ENCODE data around the gene RNU11.
"Not testable (repeated sequence)": the region's sequence is repeated elsewhere in the genome, so short reads cannot be mapped to it uniquely, and the experiment has no call there.

The RNU11 gene

GRCh38 chr1:28675924-28676257, 27.5 kb downstream of the RNU11 start:
- no peak overlapping the region for H2BK5ac ChIP-seq (ENCODE audit: low read length)
- H3K4me3 ChIP-seq (ENCODE audit: low read length) = no peak overlapping the region
- H3K27ac ChIP-seq (ENCODE audit: low read depth, low read length) = no peak overlapping the region

DNA sequence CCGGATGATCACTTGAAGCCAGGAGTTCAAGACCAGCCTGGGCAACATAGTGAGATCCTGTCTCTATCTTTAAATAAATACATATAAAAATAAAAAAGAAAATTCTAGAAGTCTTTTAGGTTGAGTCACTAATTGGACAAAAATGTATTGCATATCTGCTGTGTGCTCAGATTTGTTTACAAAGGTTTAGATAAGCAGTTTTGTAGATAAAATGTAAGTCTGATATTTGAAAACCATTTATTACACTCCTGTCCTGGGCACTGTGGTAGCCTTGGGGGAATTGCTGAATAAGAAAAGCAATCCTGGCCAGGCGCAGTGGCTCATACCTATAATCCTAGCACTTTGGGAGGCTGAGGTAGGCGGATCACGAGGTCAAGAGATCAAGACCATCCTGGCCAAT, 31.8 kb downstream of the RNU11 start:
- peaks cover 2% of the 10 kb centered on the region for H3K36me3 ChIP-seq (ENCODE audit: control insufficient read depth, insufficient read depth, low read length)
- no peak overlapping the region for H2AK5ac ChIP-seq (ENCODE audit: low read length)
- no peak overlapping the region for H2BK120ac ChIP-seq (ENCODE audit: low read depth, low read length)
- H3K4me2 ChIP-seq (ENCODE audit: low read length) = no peak overlapping the region
- no peak overlapping the region for H3K9ac ChIP-seq (ENCODE audit: low read length)
- H3K79me1 ChIP-seq (ENCODE audit: low read length) = peaks cover 7% of the 10 kb centered on the region
- H4K5ac ChIP-seq (ENCODE audit: low read length) = no peak overlapping the region
- H3K79me2 ChIP-seq (ENCODE audit: control insufficient read depth, insufficient read depth, low read length) = no peaks in the 10 kb centered on the region
- H3K56ac ChIP-seq (ENCODE audit: low read length) = no peak overlapping the region
- H2BK15ac ChIP-seq (replicated peaks; ENCODE audit: low read depth) = no peak overlapping the region
- no peak for DNase-seq
- no peaks in the 10 kb centered on the region for H3K27me3 ChIP-seq (ENCODE audit: insufficient read depth, low read length, poor library complexity)
- H3K4me1 ChIP-seq (ENCODE audit: control insufficient read depth, low read depth, low read length) = no peaks in the 10 kb centered on the region
- H3K27ac ChIP-seq (ENCODE audit: low read depth, low read length) = no peak overlapping the region
- no CpG with 5 or more reads among the region's 4 CpGs for WGBS (ENCODE audit: extremely low coverage, insufficient coverage, low lambda C conversion rate)
- no peak overlapping the region for H3K23ac ChIP-seq (ENCODE audit: low read length)
- H3K18ac ChIP-seq (ENCODE audit: low read length) = no peak overlapping the region
- H3K4me3 ChIP-seq (ENCODE audit: low read length) = no peak overlapping the region
- H2BK5ac ChIP-seq (ENCODE audit: low read length) = no peak overlapping the region
- no peak overlapping the region for H3K4ac ChIP-seq (ENCODE audit: low read depth, low read length)
- no peak overlapping the region for H4K8ac ChIP-seq (ENCODE audit: low read depth, low read length)

More at GRCh38 chr1:28675924-28676257, 27.5 kb downstream of the RNU11 start:
- H2BK120ac ChIP-seq (ENCODE audit: low read depth, low read length) = no peak overlapping the region
- no peak overlapping the region for H3K23ac ChIP-seq (ENCODE audit: low read length)
- peaks cover under 1% of the 10 kb centered on the region for H3K79me1 ChIP-seq (ENCODE audit: low read length)
- H4K8ac ChIP-seq (ENCODE audit: low read depth, low read length) = no peak overlapping the region
- H3K18ac ChIP-seq (ENCODE audit: low read length) = no peak overlapping the region
- H3K56ac ChIP-seq (ENCODE audit: low read length) = no peak overlapping the region
- no peaks in the 10 kb centered on the region for H3K36me3 ChIP-seq (ENCODE audit: control insufficient read depth, insufficient read depth, low read length)
- no peaks in the 10 kb centered on the region for H3K27me3 ChIP-seq (ENCODE audit: insufficient read depth, low read length, poor library complexity)
- H3K4ac ChIP-seq (ENCODE audit: low read depth, low read length) = no peak overlapping the region
- no peaks in the 10 kb centered on the region for H3K4me1 ChIP-seq (ENCODE audit: control insufficient read depth, low read depth, low read length)
- peaks cover under 1% of the 10 kb centered on the region for H3K79me2 ChIP-seq (ENCODE audit: control insufficient read depth, insufficient read depth, low read length)
- H3K4me2 ChIP-seq (ENCODE audit: low read length) = no peak overlapping the region
- H2BK15ac ChIP-seq (replicated peaks; ENCODE audit: low read depth) = no peak overlapping the region
- H4K5ac ChIP-seq (ENCODE audit: low read length) = no peak overlapping the region
- H3K9ac ChIP-seq (ENCODE audit: low read length) = no peak overlapping the region
- no peak for DNase-seq
- no peak overlapping the region for H2AK5ac ChIP-seq (ENCODE audit: low read length)

GRCh38 chr1:28682840-28683239, 34.4 kb downstream of the RNU11 start:
- no peak overlapping the region for H4K8ac ChIP-seq (ENCODE audit: low read depth, low read length)
- peaks cover 7% of the 10 kb centered on the region for H3K79me1 ChIP-seq (ENCODE audit: low read length)
- H3K18ac ChIP-seq (ENCODE audit: low read length) = no peak overlapping the region
- H2BK5ac ChIP-seq (ENCODE audit: low read length) = no peak overlapping the region
- WGBS (ENCODE audit: extremely low coverage, insufficient coverage, low lambda C conversion rate) = no CpG with 5 or more reads among the region's 6 CpGs
- H2BK15ac ChIP-seq (replicated peaks; ENCODE audit: low read depth) = no peak overlapping the region
- no peak overlapping the region for H3K27ac ChIP-seq (ENCODE audit: low read depth, low read length)
- no peak for DNase-seq
- no peaks in the 10 kb centered on the region for H3K27me3 ChIP-seq (ENCODE audit: insufficient read depth, low read length, poor library complexity)
- no peak overlapping the region for H2BK120ac ChIP-seq (ENCODE audit: low read depth, low read length)
- no peak overlapping the region for H3K4ac ChIP-seq (ENCODE audit: low read depth, low read length)
- no peak overlapping the region for H3K4me2 ChIP-seq (ENCODE audit: low read length)
- H3K79me2 ChIP-seq (ENCODE audit: control insufficient read depth, insufficient read depth, low read length) = no peaks in the 10 kb centered on the region
- no peak overlapping the region for H2AK5ac ChIP-seq (ENCODE audit: low read length)
- H3K9ac ChIP-seq (ENCODE audit: low read length) = no peak overlapping the region
- no peak overlapping the region for H3K23ac ChIP-seq (ENCODE audit: low read length)
- no peak overlapping the region for H4K5ac ChIP-seq (ENCODE audit: low read length)
- no peaks in the 10 kb centered on the region for H3K4me1 ChIP-seq (ENCODE audit: control insufficient read depth, low read depth, low read length)
- H3K56ac ChIP-seq (ENCODE audit: low read length) = no peak overlapping the region
- peaks cover 2% of the 10 kb centered on the region for H3K36me3 ChIP-seq (ENCODE audit: control insufficient read depth, insufficient read depth, low read length)
- H3K4me3 ChIP-seq (ENCODE audit: low read length) = no peak overlapping the region

- WGBS (ENCODE audit: extremely low coverage, insufficient coverage, low lambda C conversion rate) = no CpG with 5 or more reads among the region's 4 CpGs
- Histone ChIP-seq H3K23ac (ENCODE audit: low read length) (no peak overlapping the region), H4K8ac (ENCODE audit: low read depth, low read length) (no peak overlapping the region), H3K4me1 (ENCODE audit: control insufficient read depth, low read depth, low read length) (no peaks in the 10 kb centered on the region), H3K79me1 (ENCODE audit: low read length) (peaks cover 7% of the 10 kb centered on the region), H3K27ac (ENCODE audit: low read depth, low read length) (peak overlapping the region; percentile 73), H2BK5ac (ENCODE audit: low read length) (no peak overlapping the region), H3K56ac (ENCODE audit: low read length) (no peak overlapping the region), H3K36me3 (ENCODE audit: control insufficient read depth, insufficient read depth, low read length) (peaks cover 2% of the 10 kb centered on the region), H4K5ac (ENCODE audit: low read length) (no peak overlapping the region), H3K79me2 (ENCODE audit: control insufficient read depth, insufficient read depth, low read length) (no peaks in the 10 kb centered on the region), H3K27me3 (ENCODE audit: insufficient read depth, low read length, poor library complexity) (no peaks in the 10 kb centered on the region), H2BK15ac (replicated peaks; ENCODE audit: low read depth) (no peak overlapping the region), H3K4me2 (ENCODE audit: low read length) (no peak overlapping the region), H3K18ac (ENCODE audit: low read length) (no peak overlapping the region), H2AK5ac (ENCODE audit: low read length) (no peak overlapping the region), H3K9ac (ENCODE audit: low read length) (no peak overlapping the region), H2BK120ac (ENCODE audit: low read depth, low read length) (no peak overlapping the region), H3K4ac (ENCODE audit: low read depth, low read length) (no peak overlapping the region), H3K4me3 (ENCODE audit: low read length) (no peak overlapping the region)
- DNase-seq = peak; percentile 56
These were observed 36.5 kb downstream of the RNU11 start for GRCh38 chr1:28684937-28685336.

DNA sequence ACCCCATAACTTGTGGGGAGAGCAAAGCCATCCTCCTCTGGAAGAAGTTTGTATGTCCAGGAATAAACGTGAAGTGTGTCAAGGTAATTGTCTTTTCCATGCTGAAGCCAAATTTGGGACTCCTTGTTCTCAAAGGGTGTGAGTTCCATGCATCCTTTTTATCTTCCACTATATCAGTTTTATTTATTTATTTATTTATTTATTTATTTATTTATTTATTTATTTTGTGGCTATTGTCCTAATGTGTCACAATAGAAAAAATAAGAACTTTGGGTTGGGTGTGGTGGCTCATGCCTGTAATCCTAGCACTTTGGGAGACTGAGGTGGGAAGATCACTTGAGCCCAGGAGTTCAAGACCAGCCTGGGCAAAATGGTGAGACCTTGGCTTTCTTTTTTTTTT, 43.2 kb downstream of the RNU11 start:
- not testable (repeated sequence) for H2AK5ac ChIP-seq (ENCODE audit: low read length); H3K27me3 ChIP-seq (ENCODE audit: insufficient read depth, low read length, poor library complexity); H3K4me2 ChIP-seq (ENCODE audit: low read length); H3K79me2 ChIP-seq (ENCODE audit: control insufficient read depth, insufficient read depth, low read length); H4K8ac ChIP-seq (ENCODE audit: low read depth, low read length); H3K4me3 ChIP-seq (ENCODE audit: low read length); H2BK5ac ChIP-seq (ENCODE audit: low read length); H3K9ac ChIP-seq (ENCODE audit: low read length); H3K4me1 ChIP-seq (ENCODE audit: control insufficient read depth, low read depth, low read length); H4K5ac ChIP-seq (ENCODE audit: low read length); H3K27ac ChIP-seq (ENCODE audit: low read depth, low read length); H3K18ac ChIP-seq (ENCODE audit: low read length); H3K23ac ChIP-seq (ENCODE audit: low read length); H2BK120ac ChIP-seq (ENCODE audit: low read depth, low read length); H3K4ac ChIP-seq (ENCODE audit: low read depth, low read length); H3K36me3 ChIP-seq (ENCODE audit: control insufficient read depth, insufficient read depth, low read length); H2BK15ac ChIP-seq (replicated peaks; ENCODE audit: low read depth); H3K79me1 ChIP-seq (ENCODE audit: low read length); H3K56ac ChIP-seq (ENCODE audit: low read length); DNase-seq
- no CpG with 5 or more reads among the region's 1 CpG for WGBS (ENCODE audit: extremely low coverage, insufficient coverage, low lambda C conversion rate)
